Epithelial cell of esophagus (primary cell): Measurements from ENCODE around the gene GJA5.

Experiments
- DNase-seq: peaks from one replicate; pipeline ENCODE4 v3.0.0; 2010; ENCODE audit warnings: low read depth
- H3K4me3 ChIP-seq: 2 replicates; pipeline ENCODE4 v1.5.1; 2011; ENCODE audit warnings: mild to moderate bottlenecking, low read length, control low read depth
- CTCF ChIP-seq: IDR thresholded peaks from 2 replicates; pipeline ENCODE4 v1.5.1; 2011; ENCODE audit warnings: low read depth, mild to moderate bottlenecking, low read length, control low read depth, inconsistent platforms; ENCODE audit not compliant: insufficient read depth; ENCODE audit errors: missing control alignments

Gene GJA5

DNA sequence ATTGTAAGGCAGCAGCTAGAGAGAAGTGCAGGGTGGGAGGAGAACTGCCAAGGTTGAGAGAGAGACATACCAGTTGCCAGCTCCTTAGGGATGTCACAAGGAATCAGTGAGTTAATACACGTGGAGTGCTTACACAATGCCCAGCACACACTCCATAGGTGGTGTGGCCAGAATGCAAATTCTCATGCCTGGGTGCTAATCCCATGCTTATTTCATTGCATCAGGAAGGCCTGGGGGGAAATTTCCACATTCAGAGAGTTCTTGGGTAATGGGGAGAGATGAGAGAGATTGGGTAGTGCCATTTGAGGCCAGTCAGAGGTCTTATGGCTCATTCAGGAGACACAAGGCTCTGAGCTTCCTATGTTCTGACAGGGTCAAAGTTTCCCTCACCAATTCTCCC lies 38.7 kb downstream of the GJA5 start:
- peak; percentile 98 for DNase-seq
- no peak for TF ChIP-seq CTCF
- no peak overlapping the region for H3K4me3 ChIP-seq

- TF ChIP-seq CTCF = no peak
- DNase-seq = no peak
- no peak overlapping the region for H3K4me3 ChIP-seq
Observed at GRCh38 chr1:147720557-147720956, 39.8 kb downstream of the GJA5 start.

- no peak for DNase-seq
- no peak for TF ChIP-seq CTCF
- no peak overlapping the region for H3K4me3 ChIP-seq
Observed at GRCh38 chr1:147719711-147720225, 40.6 kb downstream of the GJA5 start.

- H3K4me3 ChIP-seq = no peak overlapping the region
- no peak for TF ChIP-seq CTCF
- peak; percentile 48 for DNase-seq
Observed at GRCh38 chr1:147719029-147719698, 41.2 kb downstream of the GJA5 start.

DNA sequence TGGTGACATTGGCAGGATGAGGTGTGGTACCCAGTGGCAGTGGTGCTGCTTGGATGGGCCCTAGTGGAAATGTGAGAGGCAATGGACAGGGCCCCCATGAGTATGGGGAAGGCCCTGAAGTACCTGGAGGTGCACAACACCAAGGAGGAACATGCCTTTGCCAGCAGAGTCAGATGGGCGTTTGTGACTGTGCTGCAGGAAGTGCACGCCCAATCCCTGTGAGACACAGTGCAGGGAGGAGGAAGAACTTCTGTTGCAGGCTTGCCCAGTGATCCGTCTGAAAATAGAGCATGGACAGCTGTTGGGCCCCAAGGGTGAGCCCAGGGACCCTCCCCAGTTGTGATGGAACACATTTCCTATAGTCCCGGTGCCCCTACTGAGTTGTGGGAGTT lies 42.7 kb downstream of the GJA5 start:
- DNase-seq = peak; percentile 88
- TF ChIP-seq CTCF = no peak
- H3K4me3 ChIP-seq = no peak overlapping the region

DNA sequence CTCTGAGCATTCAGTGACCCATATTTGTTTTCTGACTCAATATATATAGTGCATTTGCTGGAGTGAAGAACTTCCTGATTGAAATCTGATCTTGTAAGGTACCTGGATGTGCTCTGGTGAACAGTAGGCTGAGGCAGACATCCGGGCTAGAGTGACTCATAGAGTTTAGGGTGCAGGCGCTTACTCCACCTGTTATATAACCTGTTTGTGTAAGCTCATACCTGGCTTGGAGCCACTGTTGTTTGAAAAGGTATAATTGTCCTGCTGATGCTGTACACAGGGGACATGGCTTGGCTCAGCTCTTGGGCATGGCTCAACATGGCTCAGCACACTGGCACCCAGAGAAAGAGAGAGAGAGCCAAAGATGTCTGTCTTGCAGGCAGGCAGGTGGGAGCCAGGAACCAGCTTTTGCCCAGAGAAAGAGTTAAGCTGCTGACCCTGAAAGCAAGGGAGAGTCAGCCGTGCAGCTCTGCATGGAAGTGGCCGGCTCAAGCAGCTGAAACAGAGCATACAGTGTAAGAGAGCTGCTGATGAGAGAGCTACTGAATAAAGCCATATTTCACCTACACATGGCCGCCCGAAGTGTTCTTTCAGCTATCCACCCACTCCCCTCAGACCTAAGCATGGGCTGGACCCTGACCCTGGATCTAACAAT lies 43.2 kb downstream of the GJA5 start:
- TF ChIP-seq CTCF = no peak
- DNase-seq = peak; percentile 99
- H3K4me3 ChIP-seq = no peak overlapping the region
